WTC11 (cell line): Measurements from ENCODE around the gene AFF3. TPM values are rescaled to one million over a fixed set of nuclear protein-coding genes. Genes with fewer than 3 reads are reported as not detected.

Experiments
- ATAC-seq: fragments of 200-7000 bp; cut with Tn5 transposase; 2 replicates; pipeline ENCODE4 v1.10.0; 2021; ENCODE audit warnings: mild to moderate bottlenecking, moderate library complexity
- CTCF ChIA-PET: fragments of 300-600 bp; sonication (Branson Sonifier 250); formaldehyde crosslinking; loops from one replicate; lab custom pipeline; 2021; ENCODE audit warnings: antibody characterized with exemption; lab: Charles Lee
- POLR2A ChIA-PET: fragments of 350-600 bp; sonication (Branson Sonifier 250); formaldehyde crosslinking; loops from one replicate; lab custom pipeline; 2021; ENCODE audit warnings: antibody characterized with exemption; lab: Charles Lee
- DNase-seq: peaks from one replicate; pipeline ENCODE4 v3.0.0; 2021; ENCODE audit warnings: low spot score
- H3K27ac Mint-ChIP-seq: 2 replicates; pipeline ENCODE4 v1.8.0; 2021; ENCODE audit warnings: mixed read lengths
- H3K27me3 Mint-ChIP-seq: 2 replicates; pipeline ENCODE4 v1.8.0; 2021; ENCODE audit warnings: low read depth, mild to moderate bottlenecking, moderate library complexity, mixed read lengths
- H3K36me3 Mint-ChIP-seq: 2 replicates; pipeline ENCODE4 v1.8.0; 2021; ENCODE audit warnings: mixed read lengths
- H3K4me1 Mint-ChIP-seq: 2 replicates; pipeline ENCODE4 v1.8.0; 2022; ENCODE audit warnings: mixed read lengths
- H3K4me3 Mint-ChIP-seq: 2 replicates; pipeline ENCODE4 v1.8.0; 2021; ENCODE audit warnings: mild to moderate bottlenecking, moderate library complexity, mixed read lengths
- H3K9me3 Mint-ChIP-seq: 2 replicates; pipeline ENCODE4 v1.8.0; 2021; ENCODE audit warnings: mixed read lengths
- EMX1 ChIP-seq: fragments of 250-450 bp; sonication (Bioruptor Pico); IDR thresholded peaks from 2 replicates; pipeline ENCODE4 v1.8.0; 2021; ENCODE audit warnings: mild to moderate bottlenecking
- ETV6 ChIP-seq: sonication (generic); formaldehyde crosslinking; IDR thresholded peaks from 2 replicates; pipeline ENCODE4 v1.8.1; 2022; ENCODE audit warnings: mild to moderate bottlenecking, missing genetic modification reagents
- JUN ChIP-seq: sonication (generic); formaldehyde crosslinking; IDR thresholded peaks from 2 replicates; pipeline ENCODE4 v1.8.0; 2023; ENCODE audit warnings: mild to moderate bottlenecking, missing genetic modification reagents
- MYBL2 ChIP-seq: sonication (generic); formaldehyde crosslinking; IDR thresholded peaks from 2 replicates; pipeline ENCODE4 v1.8.1; 2023; ENCODE audit warnings: mild to moderate bottlenecking, moderate library complexity, missing genetic modification reagents
- NFATC4 ChIP-seq: fragments of 250-450 bp; sonication (Bioruptor Pico); IDR thresholded peaks from 2 replicates; pipeline ENCODE4 v1.9.0; 2021; ENCODE audit warnings: mild to moderate bottlenecking
- NFE2L1 ChIP-seq: sonication (generic); formaldehyde crosslinking; IDR thresholded peaks from 2 replicates; pipeline ENCODE4 v1.8.1; 2023; ENCODE audit warnings: missing genetic modification reagents
- SMAD4 ChIP-seq: sonication (generic); formaldehyde crosslinking; IDR thresholded peaks from 2 replicates; pipeline ENCODE4 v1.8.0; 2022; ENCODE audit warnings: mild to moderate bottlenecking, missing genetic modification reagents
- ZBTB21 ChIP-seq: sonication (generic); formaldehyde crosslinking; IDR thresholded peaks from 2 replicates; pipeline ENCODE4 v1.8.1; 2023; ENCODE audit warnings: mild to moderate bottlenecking, missing genetic modification reagents, borderline replicate concordance
- ZNF138 ChIP-seq: sonication (generic); formaldehyde crosslinking; conservative IDR thresholded peaks from 2 replicates; pipeline ENCODE4 v1.8.1; 2022; ENCODE audit warnings: mild to moderate bottlenecking, moderate library complexity, missing genetic modification reagents
- ZNF263 ChIP-seq: sonication (generic); formaldehyde crosslinking; IDR thresholded peaks from 2 replicates; pipeline ENCODE4 v1.8.1; 2022; ENCODE audit warnings: low read depth, mild to moderate bottlenecking, moderate library complexity, missing genetic modification reagents
- ZNF416 ChIP-seq: fragments of 250-450 bp; sonication (Bioruptor Pico); IDR thresholded peaks from 2 replicates; pipeline ENCODE4 v1.9.0; 2021; ENCODE audit warnings: mild to moderate bottlenecking, inconsistent platforms
- total RNA-seq: library from RNA; stranded (reverse); gene quantifications from 3 replicates; pipeline ENCODE4 v1.2.3, GENCODE V29; 2021
- TF ChIP-seq, protein P1 (sequence below): fragments of 250-450 bp; sonication (Bioruptor Pico); IDR thresholded peaks from 2 replicates; pipeline ENCODE4 v1.9.0; 2021; ENCODE audit warnings: mild to moderate bottlenecking, borderline replicate concordance
- TF ChIP-seq, protein P2 (sequence below): sonication (generic); formaldehyde crosslinking; IDR thresholded peaks from 2 replicates; pipeline ENCODE4 v1.8.0; 2022; ENCODE audit warnings: mild to moderate bottlenecking, missing genetic modification reagents
- TF ChIP-seq, protein P3 (sequence below): fragments of 200-600 bp; IDR thresholded peaks from 2 replicates; pipeline ENCODE4 v1.8.0; 2022; ENCODE audit warnings: antibody characterized with exemption
- TF ChIP-seq, protein P4 (sequence below): sonication (generic); formaldehyde crosslinking; IDR thresholded peaks from 2 replicates; pipeline ENCODE4 v1.8.0; 2023; ENCODE audit warnings: mild to moderate bottlenecking, missing genetic modification reagents
- TF ChIP-seq, protein P5 (sequence below): fragments of 250-450 bp; sonication (Bioruptor Pico); IDR thresholded peaks from 2 replicates; pipeline ENCODE4 v1.9.0; 2021; ENCODE audit warnings: mild to moderate bottlenecking
- TF ChIP-seq, protein P6 (sequence below): sonication (generic); formaldehyde crosslinking; IDR thresholded peaks from 2 replicates; pipeline ENCODE4 v1.8.1; 2023; ENCODE audit warnings: mild to moderate bottlenecking, missing genetic modification reagents

The AFF3 gene
- total RNA-seq, 1 experiment from 2014 or later = 1.2 TPM

DNA sequence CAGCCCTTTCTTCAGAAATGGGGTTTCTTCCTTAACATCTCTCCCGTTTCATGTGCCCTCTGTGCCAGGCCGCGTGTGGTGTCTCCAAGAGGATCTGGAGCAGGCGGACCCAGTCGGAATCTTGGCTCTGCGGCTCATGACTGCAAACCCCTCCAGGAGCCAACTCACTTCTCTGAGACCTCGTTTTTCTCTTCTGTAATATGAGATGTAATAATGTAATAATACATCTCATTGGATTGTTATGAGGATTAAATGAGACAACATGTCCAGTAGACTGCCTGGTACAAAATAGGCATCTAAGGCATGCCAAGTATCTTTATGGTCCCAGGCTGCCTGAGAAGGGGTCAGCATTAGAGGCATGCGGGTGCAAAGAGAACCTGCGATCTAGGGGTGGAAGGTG, 431.2 kb downstream of the AFF3 start (continued):
- TF ChIP-seq, protein P1, sequence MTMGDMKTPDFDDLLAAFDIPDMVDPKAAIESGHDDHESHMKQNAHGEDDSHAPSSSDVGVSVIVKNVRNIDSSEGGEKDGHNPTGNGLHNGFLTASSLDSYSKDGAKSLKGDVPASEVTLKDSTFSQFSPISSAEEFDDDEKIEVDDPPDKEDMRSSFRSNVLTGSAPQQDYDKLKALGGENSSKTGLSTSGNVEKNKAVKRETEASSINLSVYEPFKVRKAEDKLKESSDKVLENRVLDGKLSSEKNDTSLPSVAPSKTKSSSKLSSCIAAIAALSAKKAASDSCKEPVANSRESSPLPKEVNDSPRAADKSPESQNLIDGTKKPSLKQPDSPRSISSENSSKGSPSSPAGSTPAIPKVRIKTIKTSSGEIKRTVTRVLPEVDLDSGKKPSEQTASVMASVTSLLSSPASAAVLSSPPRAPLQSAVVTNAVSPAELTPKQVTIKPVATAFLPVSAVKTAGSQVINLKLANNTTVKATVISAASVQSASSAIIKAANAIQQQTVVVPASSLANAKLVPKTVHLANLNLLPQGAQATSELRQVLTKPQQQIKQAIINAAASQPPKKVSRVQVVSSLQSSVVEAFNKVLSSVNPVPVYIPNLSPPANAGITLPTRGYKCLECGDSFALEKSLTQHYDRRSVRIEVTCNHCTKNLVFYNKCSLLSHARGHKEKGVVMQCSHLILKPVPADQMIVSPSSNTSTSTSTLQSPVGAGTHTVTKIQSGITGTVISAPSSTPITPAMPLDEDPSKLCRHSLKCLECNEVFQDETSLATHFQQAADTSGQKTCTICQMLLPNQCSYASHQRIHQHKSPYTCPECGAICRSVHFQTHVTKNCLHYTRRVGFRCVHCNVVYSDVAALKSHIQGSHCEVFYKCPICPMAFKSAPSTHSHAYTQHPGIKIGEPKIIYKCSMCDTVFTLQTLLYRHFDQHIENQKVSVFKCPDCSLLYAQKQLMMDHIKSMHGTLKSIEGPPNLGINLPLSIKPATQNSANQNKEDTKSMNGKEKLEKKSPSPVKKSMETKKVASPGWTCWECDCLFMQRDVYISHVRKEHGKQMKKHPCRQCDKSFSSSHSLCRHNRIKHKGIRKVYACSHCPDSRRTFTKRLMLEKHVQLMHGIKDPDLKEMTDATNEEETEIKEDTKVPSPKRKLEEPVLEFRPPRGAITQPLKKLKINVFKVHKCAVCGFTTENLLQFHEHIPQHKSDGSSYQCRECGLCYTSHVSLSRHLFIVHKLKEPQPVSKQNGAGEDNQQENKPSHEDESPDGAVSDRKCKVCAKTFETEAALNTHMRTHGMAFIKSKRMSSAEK (CRISPR knock-in tag) = no peak

DNA sequence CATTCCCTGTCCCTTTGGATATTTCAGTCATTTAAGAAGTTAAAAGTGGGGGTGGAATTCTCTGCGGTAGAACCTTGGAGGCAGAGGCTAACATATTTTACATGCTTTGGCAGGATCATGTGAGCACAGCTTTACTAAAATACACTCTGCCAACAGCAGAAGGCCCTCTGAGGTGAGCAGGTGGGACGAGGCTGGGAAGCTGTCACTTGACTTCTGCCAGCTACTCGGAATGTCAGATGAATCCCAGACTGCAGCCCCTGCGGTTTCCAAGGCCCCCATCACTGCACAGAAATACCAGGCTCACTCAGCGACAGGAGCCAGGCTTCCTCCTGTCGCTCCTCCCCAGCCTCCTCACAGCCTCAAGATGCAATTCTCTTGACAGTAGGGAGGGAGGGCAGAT, 431.7 kb downstream of the AFF3 start:
- H3K36me3 Mint-ChIP-seq = no peaks in the 10 kb centered on the region
- POLR2A ChIA-PET = no interaction called here
- ATAC-seq (no peak; the same call in 1 of the 2 replicates), DNase-seq (no peak)
- H3K27me3 Mint-ChIP-seq = no peaks in the 10 kb centered on the region
- no peak overlapping the region for H3K27ac Mint-ChIP-seq
- H3K9me3 Mint-ChIP-seq = peaks cover 4% of the 10 kb centered on the region
- no peak overlapping the region for H3K4me3 Mint-ChIP-seq
- TF ChIP-seq, protein P2, sequence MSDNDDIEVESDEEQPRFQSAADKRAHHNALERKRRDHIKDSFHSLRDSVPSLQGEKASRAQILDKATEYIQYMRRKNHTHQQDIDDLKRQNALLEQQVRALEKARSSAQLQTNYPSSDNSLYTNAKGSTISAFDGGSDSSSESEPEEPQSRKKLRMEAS = no peak
- TF ChIP-seq ETV6 (CRISPR knock-in tag) (no peak), NFE2L1 (CRISPR knock-in tag) (no peak), JUN (CRISPR knock-in tag) (no peak), ZNF416 (CRISPR knock-in tag) (no peak)
- TF ChIP-seq, protein P3, sequence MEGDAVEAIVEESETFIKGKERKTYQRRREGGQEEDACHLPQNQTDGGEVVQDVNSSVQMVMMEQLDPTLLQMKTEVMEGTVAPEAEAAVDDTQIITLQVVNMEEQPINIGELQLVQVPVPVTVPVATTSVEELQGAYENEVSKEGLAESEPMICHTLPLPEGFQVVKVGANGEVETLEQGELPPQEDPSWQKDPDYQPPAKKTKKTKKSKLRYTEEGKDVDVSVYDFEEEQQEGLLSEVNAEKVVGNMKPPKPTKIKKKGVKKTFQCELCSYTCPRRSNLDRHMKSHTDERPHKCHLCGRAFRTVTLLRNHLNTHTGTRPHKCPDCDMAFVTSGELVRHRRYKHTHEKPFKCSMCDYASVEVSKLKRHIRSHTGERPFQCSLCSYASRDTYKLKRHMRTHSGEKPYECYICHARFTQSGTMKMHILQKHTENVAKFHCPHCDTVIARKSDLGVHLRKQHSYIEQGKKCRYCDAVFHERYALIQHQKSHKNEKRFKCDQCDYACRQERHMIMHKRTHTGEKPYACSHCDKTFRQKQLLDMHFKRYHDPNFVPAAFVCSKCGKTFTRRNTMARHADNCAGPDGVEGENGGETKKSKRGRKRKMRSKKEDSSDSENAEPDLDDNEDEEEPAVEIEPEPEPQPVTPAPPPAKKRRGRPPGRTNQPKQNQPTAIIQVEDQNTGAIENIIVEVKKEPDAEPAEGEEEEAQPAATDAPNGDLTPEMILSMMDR = no peak
- TF ChIP-seq, protein P4, sequence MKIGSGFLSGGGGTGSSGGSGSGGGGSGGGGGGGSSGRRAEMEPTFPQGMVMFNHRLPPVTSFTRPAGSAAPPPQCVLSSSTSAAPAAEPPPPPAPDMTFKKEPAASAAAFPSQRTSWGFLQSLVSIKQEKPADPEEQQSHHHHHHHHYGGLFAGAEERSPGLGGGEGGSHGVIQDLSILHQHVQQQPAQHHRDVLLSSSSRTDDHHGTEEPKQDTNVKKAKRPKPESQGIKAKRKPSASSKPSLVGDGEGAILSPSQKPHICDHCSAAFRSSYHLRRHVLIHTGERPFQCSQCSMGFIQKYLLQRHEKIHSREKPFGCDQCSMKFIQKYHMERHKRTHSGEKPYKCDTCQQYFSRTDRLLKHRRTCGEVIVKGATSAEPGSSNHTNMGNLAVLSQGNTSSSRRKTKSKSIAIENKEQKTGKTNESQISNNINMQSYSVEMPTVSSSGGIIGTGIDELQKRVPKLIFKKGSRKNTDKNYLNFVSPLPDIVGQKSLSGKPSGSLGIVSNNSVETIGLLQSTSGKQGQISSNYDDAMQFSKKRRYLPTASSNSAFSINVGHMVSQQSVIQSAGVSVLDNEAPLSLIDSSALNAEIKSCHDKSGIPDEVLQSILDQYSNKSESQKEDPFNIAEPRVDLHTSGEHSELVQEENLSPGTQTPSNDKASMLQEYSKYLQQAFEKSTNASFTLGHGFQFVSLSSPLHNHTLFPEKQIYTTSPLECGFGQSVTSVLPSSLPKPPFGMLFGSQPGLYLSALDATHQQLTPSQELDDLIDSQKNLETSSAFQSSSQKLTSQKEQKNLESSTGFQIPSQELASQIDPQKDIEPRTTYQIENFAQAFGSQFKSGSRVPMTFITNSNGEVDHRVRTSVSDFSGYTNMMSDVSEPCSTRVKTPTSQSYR = no peak
- TF ChIP-seq, protein P5, sequence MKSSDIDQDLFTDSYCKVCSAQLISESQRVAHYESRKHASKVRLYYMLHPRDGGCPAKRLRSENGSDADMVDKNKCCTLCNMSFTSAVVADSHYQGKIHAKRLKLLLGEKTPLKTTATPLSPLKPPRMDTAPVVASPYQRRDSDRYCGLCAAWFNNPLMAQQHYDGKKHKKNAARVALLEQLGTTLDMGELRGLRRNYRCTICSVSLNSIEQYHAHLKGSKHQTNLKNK (CRISPR knock-in tag) = no peak
- TF ChIP-seq, protein P6, sequence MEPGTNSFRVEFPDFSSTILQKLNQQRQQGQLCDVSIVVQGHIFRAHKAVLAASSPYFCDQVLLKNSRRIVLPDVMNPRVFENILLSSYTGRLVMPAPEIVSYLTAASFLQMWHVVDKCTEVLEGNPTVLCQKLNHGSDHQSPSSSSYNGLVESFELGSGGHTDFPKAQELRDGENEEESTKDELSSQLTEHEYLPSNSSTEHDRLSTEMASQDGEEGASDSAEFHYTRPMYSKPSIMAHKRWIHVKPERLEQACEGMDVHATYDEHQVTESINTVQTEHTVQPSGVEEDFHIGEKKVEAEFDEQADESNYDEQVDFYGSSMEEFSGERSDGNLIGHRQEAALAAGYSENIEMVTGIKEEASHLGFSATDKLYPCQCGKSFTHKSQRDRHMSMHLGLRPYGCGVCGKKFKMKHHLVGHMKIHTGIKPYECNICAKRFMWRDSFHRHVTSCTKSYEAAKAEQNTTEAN (CRISPR knock-in tag) = no peak
- peaks cover 51% of the 10 kb centered on the region for H3K4me1 Mint-ChIP-seq
- CTCF ChIA-PET = no interaction called here

DNA sequence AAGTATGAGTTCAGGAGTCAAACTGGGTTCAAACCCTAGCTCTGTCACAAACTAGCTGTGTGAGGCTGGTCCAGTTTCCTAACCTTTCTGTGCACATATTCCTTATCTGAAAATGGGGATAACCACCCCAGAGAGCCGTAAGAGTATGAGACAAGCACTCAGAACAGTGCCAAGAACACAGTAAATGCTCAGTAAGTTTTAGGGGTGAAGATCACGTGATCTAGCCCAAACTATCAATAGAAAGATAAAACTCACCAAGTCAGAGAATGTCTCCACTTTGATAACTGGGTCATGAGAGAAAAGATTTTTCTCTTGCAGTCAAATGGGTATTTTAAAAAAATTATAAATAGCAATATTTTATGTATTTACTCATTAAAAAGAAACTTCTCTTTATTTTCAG, 433.2 kb downstream of the AFF3 start:
- peaks cover 4% of the 10 kb centered on the region for H3K9me3 Mint-ChIP-seq
- DNase-seq (no peak), ATAC-seq (no peak)
- no peaks in the 10 kb centered on the region for H3K27me3 Mint-ChIP-seq
- ChIA-PET CTCF (interaction anchor here (0.6 to 1.2 kb wide), 3 partner anchors 110 to 537 kb away, joined by 3 to 4 read pairs (median 3); no protein-coding TSS in a partner anchor), POLR2A (no interaction called here)
- H3K36me3 Mint-ChIP-seq = no peaks in the 10 kb centered on the region
- H3K4me1 Mint-ChIP-seq = peaks cover 58% of the 10 kb centered on the region
- no peak overlapping the region for H3K27ac Mint-ChIP-seq
- H3K4me3 Mint-ChIP-seq = no peak overlapping the region
- no peak for TF ChIP-seq MYBL2
- no peak for TF ChIP-seq ZBTB21
- TF ChIP-seq JUN (CRISPR knock-in tag) = no peak
- TF ChIP-seq NFATC4 = no peak
- no peak for TF ChIP-seq ZNF138 (CRISPR knock-in tag)
- TF ChIP-seq, protein P6 (CRISPR knock-in tag) = no peak
- TF ChIP-seq ZNF263 = no peak
- TF ChIP-seq SMAD4 = no peak
- TF ChIP-seq EMX1 = no peak
